Measurements from ENCODE around the gene DGCR2.

DNA sequence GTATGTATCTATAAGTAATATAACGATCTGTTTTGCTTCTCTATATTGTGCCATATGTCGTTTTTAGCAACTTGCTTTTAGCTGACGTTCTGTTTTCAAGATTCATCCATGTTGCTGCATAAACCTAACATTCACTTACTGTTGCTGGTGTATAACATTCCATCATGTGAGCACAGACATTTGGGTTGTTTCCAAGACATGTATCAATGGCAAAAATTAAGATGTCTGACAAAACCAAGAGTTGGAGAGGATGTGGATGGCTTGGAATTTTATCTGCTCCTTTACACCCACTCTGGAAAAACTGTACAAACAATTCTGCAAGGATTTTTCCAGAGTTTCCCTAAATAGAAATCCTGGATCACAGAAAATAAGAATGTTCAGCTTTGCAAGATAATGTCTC, 40.9 kb downstream of the DGCR2 start:
- TF ChIP-seq RAD21 (IDR thresholded peaks at IDR 0.05; ENCODE audit: low read depth) (no peak), ZNF274 (IDR thresholded peaks at IDR 0.05; ENCODE audit: low read depth, low read length) (no peak), SIN3A (IDR thresholded peaks at IDR 0.05; ENCODE audit: low read depth) (no peak), CEBPB (IDR thresholded peaks at IDR 0.05; ENCODE audit: low read depth) (no peak)
- TF ChIP-seq, protein P1, sequence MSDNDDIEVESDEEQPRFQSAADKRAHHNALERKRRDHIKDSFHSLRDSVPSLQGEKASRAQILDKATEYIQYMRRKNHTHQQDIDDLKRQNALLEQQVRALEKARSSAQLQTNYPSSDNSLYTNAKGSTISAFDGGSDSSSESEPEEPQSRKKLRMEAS (IDR thresholded peaks at IDR 0.05): no peak
- TF ChIP-seq, protein P2, sequence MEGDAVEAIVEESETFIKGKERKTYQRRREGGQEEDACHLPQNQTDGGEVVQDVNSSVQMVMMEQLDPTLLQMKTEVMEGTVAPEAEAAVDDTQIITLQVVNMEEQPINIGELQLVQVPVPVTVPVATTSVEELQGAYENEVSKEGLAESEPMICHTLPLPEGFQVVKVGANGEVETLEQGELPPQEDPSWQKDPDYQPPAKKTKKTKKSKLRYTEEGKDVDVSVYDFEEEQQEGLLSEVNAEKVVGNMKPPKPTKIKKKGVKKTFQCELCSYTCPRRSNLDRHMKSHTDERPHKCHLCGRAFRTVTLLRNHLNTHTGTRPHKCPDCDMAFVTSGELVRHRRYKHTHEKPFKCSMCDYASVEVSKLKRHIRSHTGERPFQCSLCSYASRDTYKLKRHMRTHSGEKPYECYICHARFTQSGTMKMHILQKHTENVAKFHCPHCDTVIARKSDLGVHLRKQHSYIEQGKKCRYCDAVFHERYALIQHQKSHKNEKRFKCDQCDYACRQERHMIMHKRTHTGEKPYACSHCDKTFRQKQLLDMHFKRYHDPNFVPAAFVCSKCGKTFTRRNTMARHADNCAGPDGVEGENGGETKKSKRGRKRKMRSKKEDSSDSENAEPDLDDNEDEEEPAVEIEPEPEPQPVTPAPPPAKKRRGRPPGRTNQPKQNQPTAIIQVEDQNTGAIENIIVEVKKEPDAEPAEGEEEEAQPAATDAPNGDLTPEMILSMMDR (IDR thresholded peaks at IDR 0.05 in 2 of 3, conservative IDR thresholded peaks at IDR 0.05 in 1 of 3; ENCODE audit: borderline replicate concordance in 1 of 3, insufficient read depth in 1 of 3, low read depth in 2 of 3, low read length in 2 of 3): no peak
